ENCODE measurements around the gene ZBTB32.

DNA sequence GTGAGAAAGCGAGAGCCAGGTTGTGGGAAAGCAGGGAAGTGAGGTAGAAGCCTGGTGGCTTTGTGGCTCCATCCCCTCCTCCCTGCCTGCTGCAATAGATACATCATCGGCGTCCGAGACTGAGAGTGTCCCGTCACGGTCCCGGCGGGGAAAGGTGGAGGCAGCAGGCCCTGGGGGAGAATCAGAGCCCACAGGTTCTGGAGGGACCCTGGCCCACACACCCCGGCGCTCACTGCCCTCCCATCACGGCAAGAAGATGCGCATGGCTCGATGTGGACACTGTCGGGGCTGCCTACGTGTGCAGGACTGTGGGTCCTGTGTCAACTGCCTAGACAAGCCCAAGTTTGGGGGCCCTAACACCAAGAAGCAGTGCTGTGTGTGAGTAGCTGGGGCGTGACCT is 18.5 kb downstream of the ZBTB32 start:
- TF ChIP-seq, protein P1, sequence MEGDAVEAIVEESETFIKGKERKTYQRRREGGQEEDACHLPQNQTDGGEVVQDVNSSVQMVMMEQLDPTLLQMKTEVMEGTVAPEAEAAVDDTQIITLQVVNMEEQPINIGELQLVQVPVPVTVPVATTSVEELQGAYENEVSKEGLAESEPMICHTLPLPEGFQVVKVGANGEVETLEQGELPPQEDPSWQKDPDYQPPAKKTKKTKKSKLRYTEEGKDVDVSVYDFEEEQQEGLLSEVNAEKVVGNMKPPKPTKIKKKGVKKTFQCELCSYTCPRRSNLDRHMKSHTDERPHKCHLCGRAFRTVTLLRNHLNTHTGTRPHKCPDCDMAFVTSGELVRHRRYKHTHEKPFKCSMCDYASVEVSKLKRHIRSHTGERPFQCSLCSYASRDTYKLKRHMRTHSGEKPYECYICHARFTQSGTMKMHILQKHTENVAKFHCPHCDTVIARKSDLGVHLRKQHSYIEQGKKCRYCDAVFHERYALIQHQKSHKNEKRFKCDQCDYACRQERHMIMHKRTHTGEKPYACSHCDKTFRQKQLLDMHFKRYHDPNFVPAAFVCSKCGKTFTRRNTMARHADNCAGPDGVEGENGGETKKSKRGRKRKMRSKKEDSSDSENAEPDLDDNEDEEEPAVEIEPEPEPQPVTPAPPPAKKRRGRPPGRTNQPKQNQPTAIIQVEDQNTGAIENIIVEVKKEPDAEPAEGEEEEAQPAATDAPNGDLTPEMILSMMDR (IDR thresholded peaks at IDR 0.05): no peak
- TF ChIP-seq POLR2A (IDR thresholded peaks at IDR 0.05): no peak

All from uterus (tissue), 2 donors.